Stimulated activated naive CD4-positive, alpha-beta T cell treated with Interleukin-2 at 50 U/mL for 16 hours (primary cell): Measurements from ENCODE around the gene DNAH17.

Experiments used
- DNase-seq: peaks from one replicate; lab custom pipeline; 2025; lab: John Stamatoyannopoulos, UW

Gene DNAH17

GRCh38 chr17:78577296-78577695 is at the start of gene DNAH17:
Gene DNAH17, minus strand, starts transcription at chr17:78577396. Its CDS starts 2,339 bp downstream, at chr17:78575057.
- no peak for DNase-seq

GRCh38 chr17:78624324-78625151 is 47.3 kb upstream of the DNAH17 start:
- no peak for DNase-seq

- no peak for DNase-seq
These were observed 46.3 kb upstream of the DNAH17 start for GRCh38 chr17:78623541-78623940.

GRCh38 chr17:78622491-78623265 is 45.5 kb upstream of the DNAH17 start:
- no peak for DNase-seq

GRCh38 chr17:78621720-78622490 is 44.7 kb upstream of the DNAH17 start:
- no peak for DNase-seq

GRCh38 chr17:78620099-78620498 is 42.9 kb upstream of the DNAH17 start:
- DNase-seq = no peak

- DNase-seq = no peak
These were observed 42.1 kb upstream of the DNAH17 start for GRCh38 chr17:78619334-78619733.

- no peak for DNase-seq
These were observed 41.3 kb upstream of the DNAH17 start for GRCh38 chr17:78618264-78619066.

- DNase-seq = no peak
These were observed 40.4 kb upstream of the DNAH17 start for GRCh38 chr17:78617511-78618061.

- no peak for DNase-seq
These were observed 39.8 kb upstream of the DNAH17 start for GRCh38 chr17:78616946-78617345.

- DNase-seq = no peak
These were observed 38.4 kb upstream of the DNAH17 start for GRCh38 chr17:78615631-78616030.

- DNase-seq = no peak
These were observed 36.2 kb upstream of the DNAH17 start for GRCh38 chr17:78613416-78613815.

- no peak for DNase-seq
These were observed 34.4 kb upstream of the DNAH17 start for GRCh38 chr17:78611607-78612006.

GRCh38 chr17:78610951-78611511 is 33.8 kb upstream of the DNAH17 start:
- no peak for DNase-seq

GRCh38 chr17:78609191-78609641 is 32.0 kb upstream of the DNAH17 start:
- DNase-seq = no peak

- DNase-seq = no peak
These were observed 31.6 kb upstream of the DNAH17 start for GRCh38 chr17:78608804-78609186.

GRCh38 chr17:78608122-78608803 is 31.1 kb upstream of the DNAH17 start:
- no peak for DNase-seq

- DNase-seq = no peak
These were observed 29.8 kb upstream of the DNAH17 start for GRCh38 chr17:78607038-78607437.

GRCh38 chr17:78605886-78606285 is 28.7 kb upstream of the DNAH17 start:
- DNase-seq = no peak

GRCh38 chr17:78605429-78605828 is 28.2 kb upstream of the DNAH17 start:
- DNase-seq = no peak
